HepG2 (cell line): ENCODE results near the gene TEX19. TPM values are rescaled to one million over a fixed set of nuclear protein-coding genes. Genes with fewer than 3 reads are reported as not detected.

Experiments
- AGO2 ChIP-seq: fragments of 200-400 bp; formaldehyde crosslinking; optimal IDR thresholded peaks from 2 replicates; pipeline ENCODE3; 2017; ENCODE audit warnings: mild to moderate bottlenecking, low read depth, low read length, moderate library complexity
- AHR ChIP-seq: IDR thresholded peaks from 2 replicates; pipeline ENCODE4 v1.6.1; 2018; ENCODE audit warnings: missing genetic modification reagents, missing compliant biosample characterization
- CREM ChIP-seq, 2 experiments: sonication (generic) in 1 of 2; formaldehyde crosslinking in 1 of 2; IDR thresholded peaks; 2 replicates each; pipeline versions ENCODE4 v1.4.0 to v1.6.1; 2016 to 2020; ENCODE audit warnings: antibody characterized with exemption in 1 of 2, mild to moderate bottlenecking in 1 of 2, missing genetic modification reagents in 1 of 2
- DNMT1 ChIP-seq: sonication (generic); formaldehyde crosslinking; IDR thresholded peaks from 2 replicates; pipeline ENCODE4 v1.5.1; 2020; ENCODE audit warnings: mild to moderate bottlenecking, missing genetic modification reagents
- MEIS2 ChIP-seq: sonication (generic); formaldehyde crosslinking; IDR thresholded peaks from 2 replicates; pipeline ENCODE4 v1.9.0; 2021; ENCODE audit warnings: mild to moderate bottlenecking, missing genetic modification reagents
- MIER2 ChIP-seq: IDR thresholded peaks from 2 replicates; pipeline ENCODE4 v1.6.1; 2016; ENCODE audit warnings: missing biosample characterization, missing genetic modification reagents
- SSRP1 ChIP-seq: IDR thresholded peaks from 2 replicates; pipeline ENCODE4 v1.6.1; 2016; ENCODE audit warnings: control low read depth
- TAF1 ChIP-seq: sonication (generic); formaldehyde crosslinking; IDR thresholded peaks from 2 replicates; pipeline ENCODE4 v1.4.0; 2020; ENCODE audit warnings: missing genetic modification reagents
- ZNF292 ChIP-seq: sonication (generic); formaldehyde crosslinking; IDR thresholded peaks from 2 replicates; pipeline ENCODE4 v1.8.1; 2022; ENCODE audit warnings: mild to moderate bottlenecking, low read depth, missing genetic modification reagents, borderline replicate concordance
- ZNF329 ChIP-seq: sonication (generic); formaldehyde crosslinking; IDR thresholded peaks from 2 replicates; pipeline ENCODE4 v1.9.0; 2021; ENCODE audit warnings: low read depth, mild to moderate bottlenecking, missing genetic modification reagents
- ZNF33B ChIP-seq: sonication (generic); formaldehyde crosslinking; IDR thresholded peaks from 2 replicates; pipeline ENCODE4 v1.5.1; 2020; ENCODE audit warnings: mild to moderate bottlenecking, missing genetic modification reagents
- ZNF749 ChIP-seq: sonication (generic); formaldehyde crosslinking; IDR thresholded peaks from 2 replicates; pipeline ENCODE4 v1.8.0; 2022; ENCODE audit warnings: mild to moderate bottlenecking, missing genetic modification reagents, moderate library complexity, borderline replicate concordance
- ZNF792 ChIP-seq: IDR thresholded peaks from 2 replicates; pipeline ENCODE4 v1.6.1; 2016
- polyA plus RNA-seq, 8 experiments: library from polyadenylated mRNA; depleted of rRNA in 3 of 8; stranded (reverse) in 7 of 8; unstranded in 1 of 8; fragments of >200 nt; fragmentation: Illumina TruSeq in 4 of 8; extraction: Trizol in 4 of 8; gene quantifications; 2 replicates each; pipeline versions ENCODE4 v1.2.1 to v1.2.3, GENCODE V29; 2011 to 2016; ENCODE audit warnings: low read depth in 4 of 8, missing spikeins in 1 of 8, mixed read lengths in 1 of 8; ENCODE audit not compliant: insufficient read depth in 1 of 8
- total RNA-seq, 5 experiments: library from RNA; depleted of rRNA; stranded (reverse); fragments of >200 nt; fragmentation: Illumina TruSeq; extraction: Trizol; gene quantifications; 2 replicates each; pipeline ENCODE4 v1.2.3, GENCODE V29; 2016; ENCODE audit warnings: low read depth in 1 of 5
- TF ChIP-seq, protein P1 (sequence below): sonication (generic); formaldehyde crosslinking; conservative IDR thresholded peaks from 2 replicates; pipeline ENCODE4 v1.4.0; 2020; ENCODE audit warnings: missing genetic modification reagents
- TF ChIP-seq, protein P2 (sequence below): sonication (generic); formaldehyde crosslinking; IDR thresholded peaks from 2 replicates; pipeline ENCODE4 v1.5.0; 2020; ENCODE audit warnings: missing genetic modification reagents
- TF ChIP-seq, protein P3 (sequence below): sonication (generic); formaldehyde crosslinking; conservative IDR thresholded peaks from 2 replicates; pipeline ENCODE4 v1.5.0; 2020; ENCODE audit warnings: missing genetic modification reagents
- TF ChIP-seq, protein P4 (sequence below): sonication (generic); IDR thresholded peaks from 2 replicates; pipeline ENCODE4 v1.6.1; 2016; ENCODE audit warnings: low read depth, borderline replicate concordance

Gene TEX19
- total and polyA plus RNA-seq, 2 of the 13 experiments (the other 11 are each of a cell fraction or from before 2014, with no cell fraction given), result 1.3 to 6.0 TPM

DNA sequence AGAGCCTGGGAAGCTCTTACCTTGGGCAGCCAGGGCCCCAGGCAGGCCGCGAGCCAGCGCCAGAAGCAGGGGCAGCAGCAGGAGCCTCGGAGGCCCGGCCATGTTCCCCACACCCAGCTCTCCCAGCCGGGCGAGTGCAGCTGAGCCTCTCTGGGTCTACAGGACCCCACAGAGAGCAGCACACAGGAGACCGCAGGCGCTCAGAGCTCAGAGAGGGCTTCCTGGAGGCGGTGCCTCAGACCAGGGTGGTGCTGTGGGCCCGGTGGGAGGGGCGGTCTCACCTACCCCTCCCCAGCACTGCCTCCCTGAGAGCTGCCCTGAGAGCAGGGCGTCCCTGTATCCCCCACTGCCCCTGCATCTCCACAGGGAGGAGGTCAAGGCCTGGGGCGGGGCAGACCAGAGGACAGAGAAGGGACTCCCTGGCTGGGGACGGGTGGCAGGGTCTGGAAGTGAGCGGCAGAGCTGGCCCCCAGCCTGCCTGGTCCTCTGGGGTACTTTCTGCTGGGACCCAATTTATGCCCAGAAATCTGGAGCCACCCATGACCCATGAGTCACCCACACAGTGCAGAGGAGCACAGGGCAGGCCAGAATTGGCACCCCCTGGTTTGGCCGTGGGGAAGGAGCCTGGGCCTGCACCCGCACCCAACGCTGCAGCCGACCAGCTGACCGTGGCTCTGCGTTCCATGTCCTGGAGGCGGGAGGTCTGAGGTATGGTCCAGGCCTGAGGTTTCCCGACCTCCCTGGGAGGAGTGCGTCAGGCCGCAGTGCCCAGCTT lies 41.5 kb upstream of the TEX19 start, which contains the start of gene CD7 (continued):
- TF ChIP-seq, protein P1, sequence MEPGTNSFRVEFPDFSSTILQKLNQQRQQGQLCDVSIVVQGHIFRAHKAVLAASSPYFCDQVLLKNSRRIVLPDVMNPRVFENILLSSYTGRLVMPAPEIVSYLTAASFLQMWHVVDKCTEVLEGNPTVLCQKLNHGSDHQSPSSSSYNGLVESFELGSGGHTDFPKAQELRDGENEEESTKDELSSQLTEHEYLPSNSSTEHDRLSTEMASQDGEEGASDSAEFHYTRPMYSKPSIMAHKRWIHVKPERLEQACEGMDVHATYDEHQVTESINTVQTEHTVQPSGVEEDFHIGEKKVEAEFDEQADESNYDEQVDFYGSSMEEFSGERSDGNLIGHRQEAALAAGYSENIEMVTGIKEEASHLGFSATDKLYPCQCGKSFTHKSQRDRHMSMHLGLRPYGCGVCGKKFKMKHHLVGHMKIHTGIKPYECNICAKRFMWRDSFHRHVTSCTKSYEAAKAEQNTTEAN (CRISPR knock-in tag), result no peak; the same call in 1 of the 2 replicates
- TF ChIP-seq MEIS2 (no peak), SSRP1 (no peak), MIER2 (no peak), CREM (IDR thresholded peaks at IDR 0.05) (no peak), CREM (CRISPR knock-in tag; IDR thresholded peaks at IDR 0.05) (no peak), TAF1 (no peak), ZNF33B (CRISPR knock-in tag) (peak; percentile 27; the same call in 1 of the 2 replicates), DNMT1 (CRISPR knock-in tag) (0 out of 2 replicates have a peak, but pooled peaks have one; percentile 39), ZNF792 (CRISPR knock-in tag) (no peak), ZNF749 (CRISPR knock-in tag) (peak; percentile 25; the same call in 1 of the 2 replicates), AGO2 (no peak), ZNF329 (CRISPR knock-in tag) (no peak), AHR (CRISPR knock-in tag) (no peak), ZNF292 (CRISPR knock-in tag) (peak; percentile 94)
- TF ChIP-seq, protein P2, sequence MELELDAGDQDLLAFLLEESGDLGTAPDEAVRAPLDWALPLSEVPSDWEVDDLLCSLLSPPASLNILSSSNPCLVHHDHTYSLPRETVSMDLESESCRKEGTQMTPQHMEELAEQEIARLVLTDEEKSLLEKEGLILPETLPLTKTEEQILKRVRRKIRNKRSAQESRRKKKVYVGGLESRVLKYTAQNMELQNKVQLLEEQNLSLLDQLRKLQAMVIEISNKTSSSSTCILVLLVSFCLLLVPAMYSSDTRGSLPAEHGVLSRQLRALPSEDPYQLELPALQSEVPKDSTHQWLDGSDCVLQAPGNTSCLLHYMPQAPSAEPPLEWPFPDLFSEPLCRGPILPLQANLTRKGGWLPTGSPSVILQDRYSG (CRISPR knock-in tag), result no peak
- TF ChIP-seq, protein P3, sequence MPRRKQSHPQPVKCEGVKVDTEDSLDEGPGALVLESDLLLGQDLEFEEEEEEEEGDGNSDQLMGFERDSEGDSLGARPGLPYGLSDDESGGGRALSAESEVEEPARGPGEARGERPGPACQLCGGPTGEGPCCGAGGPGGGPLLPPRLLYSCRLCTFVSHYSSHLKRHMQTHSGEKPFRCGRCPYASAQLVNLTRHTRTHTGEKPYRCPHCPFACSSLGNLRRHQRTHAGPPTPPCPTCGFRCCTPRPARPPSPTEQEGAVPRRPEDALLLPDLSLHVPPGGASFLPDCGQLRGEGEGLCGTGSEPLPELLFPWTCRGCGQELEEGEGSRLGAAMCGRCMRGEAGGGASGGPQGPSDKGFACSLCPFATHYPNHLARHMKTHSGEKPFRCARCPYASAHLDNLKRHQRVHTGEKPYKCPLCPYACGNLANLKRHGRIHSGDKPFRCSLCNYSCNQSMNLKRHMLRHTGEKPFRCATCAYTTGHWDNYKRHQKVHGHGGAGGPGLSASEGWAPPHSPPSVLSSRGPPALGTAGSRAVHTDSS, result 0 out of 2 replicates have a peak, but pooled peaks have one; percentile 46
- TF ChIP-seq, protein P4, sequence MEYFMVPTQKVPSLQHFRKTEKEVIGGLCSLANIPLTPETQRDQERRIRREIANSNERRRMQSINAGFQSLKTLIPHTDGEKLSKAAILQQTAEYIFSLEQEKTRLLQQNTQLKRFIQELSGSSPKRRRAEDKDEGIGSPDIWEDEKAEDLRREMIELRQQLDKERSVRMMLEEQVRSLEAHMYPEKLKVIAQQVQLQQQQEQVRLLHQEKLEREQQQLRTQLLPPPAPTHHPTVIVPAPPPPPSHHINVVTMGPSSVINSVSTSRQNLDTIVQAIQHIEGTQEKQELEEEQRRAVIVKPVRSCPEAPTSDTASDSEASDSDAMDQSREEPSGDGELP, result peak; percentile 86; the same call in 1 of the 2 replicates
